A673 (cell line): ENCODE results near the gene DLK1.

Experiments used
- EZH2 ChIP-seq: fragments of 200-600 bp; sonication (generic); IDR thresholded peaks from 2 replicates; pipeline ENCODE4 v1.6.1; 2017; ENCODE audit warnings: borderline replicate concordance, low read depth, mild to moderate bottlenecking, mixed read lengths, antibody characterized with exemption, low read length; ENCODE audit not compliant: poor library complexity, severe bottlenecking
- TF ChIP-seq, protein P1 (sequence below): fragments of 300-800, 200-600 bp; sonication (generic); conservative IDR thresholded peaks from 2 replicates; pipeline ENCODE4 v1.5.1; 2017; ENCODE audit warnings: low read depth, mild to moderate bottlenecking, antibody characterized with exemption, low read length, moderate library complexity, mixed read lengths

GRCh38 chr14:100754020-100754419 lies 27.3 kb downstream of the DLK1 start:
- TF ChIP-seq, protein P1, sequence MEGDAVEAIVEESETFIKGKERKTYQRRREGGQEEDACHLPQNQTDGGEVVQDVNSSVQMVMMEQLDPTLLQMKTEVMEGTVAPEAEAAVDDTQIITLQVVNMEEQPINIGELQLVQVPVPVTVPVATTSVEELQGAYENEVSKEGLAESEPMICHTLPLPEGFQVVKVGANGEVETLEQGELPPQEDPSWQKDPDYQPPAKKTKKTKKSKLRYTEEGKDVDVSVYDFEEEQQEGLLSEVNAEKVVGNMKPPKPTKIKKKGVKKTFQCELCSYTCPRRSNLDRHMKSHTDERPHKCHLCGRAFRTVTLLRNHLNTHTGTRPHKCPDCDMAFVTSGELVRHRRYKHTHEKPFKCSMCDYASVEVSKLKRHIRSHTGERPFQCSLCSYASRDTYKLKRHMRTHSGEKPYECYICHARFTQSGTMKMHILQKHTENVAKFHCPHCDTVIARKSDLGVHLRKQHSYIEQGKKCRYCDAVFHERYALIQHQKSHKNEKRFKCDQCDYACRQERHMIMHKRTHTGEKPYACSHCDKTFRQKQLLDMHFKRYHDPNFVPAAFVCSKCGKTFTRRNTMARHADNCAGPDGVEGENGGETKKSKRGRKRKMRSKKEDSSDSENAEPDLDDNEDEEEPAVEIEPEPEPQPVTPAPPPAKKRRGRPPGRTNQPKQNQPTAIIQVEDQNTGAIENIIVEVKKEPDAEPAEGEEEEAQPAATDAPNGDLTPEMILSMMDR: no peak
- TF ChIP-seq EZH2: no peak
